Muscle of arm (tissue), 12 donors: ENCODE data around the gene KTN1. TPM values are rescaled to one million over a fixed set of nuclear protein-coding genes. Genes with fewer than 3 reads are reported as not detected.

ENCODE experiments used
- DNase-seq: peaks from one replicate; pipeline ENCODE4 v3.0.0-alpha.2; 2013
- polyA plus RNA-seq, 12 donors: library from polyadenylated mRNA; unstranded; fragments of 120-200 nt; gene quantifications; one replicate each; pipeline ENCODE4 v1.2.1, GENCODE V29; 2013; ENCODE audit not compliant: insufficient read length in 12 of 12

Gene KTN1
- polyA plus RNA-seq, 12 donors = 127 to 568 (median 161) TPM

DNA sequence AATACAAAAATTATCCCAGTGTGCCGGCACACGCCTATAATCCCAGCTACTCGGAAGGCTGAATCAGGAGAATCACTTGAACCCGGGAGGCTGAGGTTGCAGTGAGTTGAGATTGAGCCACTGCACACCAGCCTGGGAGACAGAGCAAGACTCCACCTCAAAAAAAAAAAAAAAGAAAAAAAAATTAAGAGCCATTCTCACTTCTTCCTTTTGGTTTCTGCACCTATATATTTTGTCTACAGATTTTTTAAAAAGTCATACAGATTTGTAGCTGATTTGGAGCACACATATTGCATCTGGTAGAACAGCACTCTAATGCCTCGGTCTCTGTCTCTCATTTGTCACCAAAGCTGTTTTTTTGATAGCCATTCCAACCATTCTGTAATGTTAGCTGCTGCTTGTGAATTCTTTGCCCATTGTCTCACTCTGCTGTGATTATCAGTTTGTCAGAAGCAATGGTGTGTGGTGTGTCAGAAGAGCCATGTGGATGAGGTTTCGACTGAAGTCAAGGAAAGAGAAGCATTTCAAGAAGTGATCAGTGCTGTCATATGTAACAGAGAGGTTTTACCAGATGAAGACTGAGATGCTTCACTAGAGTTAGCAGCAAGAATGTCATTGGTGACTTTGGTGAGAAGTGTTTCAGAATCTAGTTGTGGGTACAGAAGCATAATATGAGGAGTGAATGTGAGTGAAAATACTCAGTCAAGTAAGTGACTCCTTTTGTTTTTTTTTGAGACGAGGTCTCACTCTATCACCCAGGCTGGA is 8.7 kb upstream of the KTN1 start:
- DNase-seq = no peak

DNA sequence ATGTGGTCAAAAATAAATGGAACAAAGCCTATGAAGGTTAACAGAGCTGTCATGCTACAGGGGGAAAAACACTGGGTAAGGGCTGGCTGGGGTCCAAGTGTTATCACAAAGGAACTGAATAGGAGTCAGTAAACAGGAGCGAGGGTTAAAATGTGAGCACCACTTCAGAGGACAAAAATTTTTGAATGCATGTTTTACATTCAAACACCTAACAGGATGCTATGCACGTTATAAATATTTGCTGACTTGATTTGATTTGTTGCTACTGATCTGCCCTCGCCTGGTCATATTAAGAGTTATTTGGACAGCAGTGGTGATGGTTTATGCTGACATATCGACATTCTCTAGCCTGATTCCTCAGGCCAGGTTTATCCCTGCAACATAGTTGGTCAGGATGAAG is 7.4 kb upstream of the KTN1 start:
- no peak for DNase-seq

DNA sequence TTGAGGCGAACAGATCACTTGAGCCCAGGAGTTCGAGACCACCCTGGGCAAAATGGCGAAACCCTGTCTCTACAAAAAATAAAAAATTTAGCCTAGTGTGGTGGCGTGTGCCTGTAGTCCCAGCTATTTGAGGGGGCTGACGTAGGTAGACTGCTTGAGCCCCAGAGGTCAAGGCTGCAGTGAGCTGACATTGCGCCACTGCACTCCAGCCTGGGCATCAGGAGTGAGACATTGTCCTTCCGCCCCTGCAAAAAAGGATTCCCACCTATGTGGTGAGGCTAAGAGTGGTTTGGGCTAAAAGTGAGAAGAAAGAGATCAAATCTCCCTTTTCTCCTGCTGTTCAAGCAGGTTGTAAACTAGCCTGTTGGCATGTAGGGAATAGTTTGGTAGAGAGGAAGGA is 5.0 kb upstream of the KTN1 start:
- DNase-seq = no peak

- DNase-seq = no peak
These were observed 2.8 kb upstream of the KTN1 start for GRCh38 chr14:55577229-55577628.

- DNase-seq = no peak
These were observed 1.5 kb upstream of the KTN1 start for GRCh38 chr14:55578511-55578910.

DNA sequence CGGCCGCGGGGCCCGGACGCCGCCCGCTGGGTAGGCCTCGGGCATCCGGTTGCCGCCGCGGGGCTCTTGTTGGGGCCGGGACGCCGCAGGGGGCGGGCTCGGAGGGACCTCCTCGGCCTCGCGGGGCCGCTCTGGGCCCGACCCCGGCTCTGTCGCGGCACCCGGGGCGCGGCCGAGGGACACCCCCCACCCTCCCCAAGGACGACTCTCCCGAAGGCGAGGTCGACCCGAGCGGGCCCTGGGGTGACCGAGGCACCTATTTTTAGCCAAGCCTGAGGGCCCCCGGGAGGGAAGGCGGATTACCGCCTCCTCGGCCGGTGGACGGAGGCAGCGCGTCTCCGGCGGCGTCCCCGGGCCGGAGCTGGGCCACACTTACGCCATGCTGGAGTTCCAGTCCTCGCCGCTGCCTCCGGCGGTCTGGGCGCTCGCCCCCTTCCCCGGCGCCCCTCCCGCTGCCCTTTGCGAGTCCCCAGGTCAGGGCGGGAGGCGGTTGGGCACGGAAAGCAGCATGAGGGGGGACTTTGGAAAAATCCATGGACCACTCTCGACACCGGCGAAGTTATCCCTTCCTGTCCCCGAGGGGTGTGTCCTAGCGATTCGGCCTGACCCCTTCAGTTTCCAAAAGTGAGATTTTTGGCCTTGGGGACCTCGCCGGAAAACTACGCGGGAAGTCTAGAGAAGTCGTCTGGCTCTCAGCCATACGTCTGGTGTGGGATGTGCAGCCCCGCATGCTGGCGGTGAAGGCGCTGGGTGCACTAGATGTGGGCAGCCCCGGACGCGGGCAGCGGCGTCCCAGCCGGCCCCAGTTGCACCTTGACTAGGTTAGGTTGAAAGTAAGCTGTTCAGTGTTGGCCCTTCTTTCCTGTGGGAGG is 699 bp downstream of the KTN1 start:
- DNase-seq = peak; percentile 51

GRCh38 chr14:55581342-55581771 is 1.4 kb downstream of the KTN1 start:
- no peak for DNase-seq

DNA sequence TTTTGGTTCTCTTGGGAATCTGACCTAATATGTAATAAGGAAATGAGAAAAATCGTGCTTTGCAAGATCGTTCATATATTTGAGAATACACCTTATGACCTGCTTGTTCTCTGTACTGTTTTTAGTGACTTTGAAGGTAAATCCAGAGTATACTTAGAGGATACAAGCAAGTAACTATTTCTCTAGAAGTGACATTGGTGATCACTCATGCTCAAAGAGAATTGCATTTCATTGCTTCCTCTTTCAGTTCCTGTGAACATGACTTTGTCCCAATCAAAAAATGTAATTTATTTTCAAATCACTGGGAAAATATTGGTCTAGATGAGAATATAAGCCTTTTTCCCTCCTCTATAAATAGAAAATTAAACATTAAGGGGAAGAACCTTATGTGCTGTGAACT is 2.7 kb downstream of the KTN1 start:
- no peak for DNase-seq

- DNase-seq = no peak
These were observed 4.0 kb downstream of the KTN1 start for GRCh38 chr14:55583942-55584468.

DNA sequence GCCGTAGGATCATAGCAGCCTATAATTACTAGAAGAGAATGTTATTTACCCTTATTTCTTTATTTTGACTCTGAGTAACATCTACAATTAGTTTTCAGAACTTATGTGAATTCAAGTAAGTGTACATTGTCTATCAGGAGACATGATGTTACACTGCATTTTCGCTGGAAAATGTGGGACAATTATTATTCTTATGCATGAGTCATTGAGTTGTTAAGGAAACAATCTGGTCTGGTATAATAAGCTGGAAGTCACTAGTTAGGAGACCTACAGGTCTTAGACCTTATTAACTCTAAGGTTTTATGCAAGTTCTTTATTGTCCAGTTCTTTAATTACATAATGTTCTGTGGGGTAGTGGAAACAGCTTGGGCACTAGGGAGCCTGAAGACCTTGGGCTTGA is 5.8 kb downstream of the KTN1 start:
- DNase-seq = no peak

DNA sequence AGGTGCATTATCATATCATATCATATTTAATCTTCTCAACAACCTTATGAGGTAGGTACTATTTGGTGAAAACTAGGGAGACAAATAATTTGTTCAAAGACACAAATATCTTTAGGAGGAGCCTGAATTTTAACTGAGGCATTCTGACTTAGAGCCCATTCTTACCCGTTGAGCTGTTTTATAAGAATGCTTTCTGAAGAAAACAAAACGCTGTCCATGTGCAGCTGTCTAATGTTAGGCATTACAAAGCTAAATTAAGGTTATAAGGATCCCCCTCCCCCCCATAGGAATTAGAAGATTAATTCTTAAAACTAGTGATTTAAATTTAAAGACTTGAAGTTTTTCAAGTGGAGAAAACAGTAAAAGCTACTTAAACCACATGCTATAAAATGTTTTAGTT is 6.4 kb downstream of the KTN1 start:
- DNase-seq = no peak

DNA sequence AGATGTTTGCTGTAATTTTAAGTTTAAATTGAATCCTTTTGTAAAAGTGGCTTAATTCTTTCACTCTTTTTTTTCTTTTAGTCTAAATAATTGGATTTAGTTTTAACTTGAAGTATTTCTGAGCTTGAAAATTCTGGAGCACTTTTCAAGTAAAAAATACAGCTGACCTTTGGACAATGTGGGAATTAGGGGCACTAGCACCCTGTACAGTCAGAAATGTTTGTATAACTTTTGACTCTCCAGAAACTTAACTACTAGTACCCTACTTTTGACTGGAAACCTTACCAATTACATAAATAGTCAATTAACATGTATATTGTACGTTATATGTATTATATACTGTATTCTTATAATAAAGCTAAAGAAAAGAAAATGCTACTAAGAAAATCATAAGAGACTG is 7.8 kb downstream of the KTN1 start:
- DNase-seq = no peak

DNA sequence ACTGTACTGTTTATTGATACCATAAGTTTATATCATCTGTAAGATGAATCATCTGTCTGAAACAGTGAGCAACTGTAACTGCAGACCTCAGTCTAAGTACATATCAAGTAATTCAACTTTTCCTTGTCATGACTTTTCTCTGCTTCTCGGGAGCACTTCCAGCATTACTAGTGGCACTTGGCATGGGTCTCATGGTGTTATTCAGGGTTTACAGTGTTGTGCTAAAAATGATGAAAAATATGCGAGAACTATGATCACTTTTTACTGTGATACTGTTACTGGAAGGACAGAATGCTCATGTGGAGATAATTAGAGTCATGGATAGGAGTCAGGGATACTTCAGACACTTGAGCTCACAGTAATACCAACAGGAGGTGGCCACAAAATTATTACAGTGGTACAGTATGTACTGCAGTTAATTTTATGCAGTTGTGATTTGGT is 8.3 kb downstream of the KTN1 start:
- DNase-seq = no peak

- DNase-seq = no peak
These were observed 9.2 kb downstream of the KTN1 start for GRCh38 chr14:55589171-55589570.

- DNase-seq = no peak
These were observed 12.4 kb downstream of the KTN1 start for GRCh38 chr14:55592436-55592835.

- DNase-seq = no peak
These were observed 13.7 kb downstream of the KTN1 start for GRCh38 chr14:55593698-55594097.

- DNase-seq = no peak
These were observed 19.4 kb downstream of the KTN1 start for GRCh38 chr14:55599250-55599879.

DNA sequence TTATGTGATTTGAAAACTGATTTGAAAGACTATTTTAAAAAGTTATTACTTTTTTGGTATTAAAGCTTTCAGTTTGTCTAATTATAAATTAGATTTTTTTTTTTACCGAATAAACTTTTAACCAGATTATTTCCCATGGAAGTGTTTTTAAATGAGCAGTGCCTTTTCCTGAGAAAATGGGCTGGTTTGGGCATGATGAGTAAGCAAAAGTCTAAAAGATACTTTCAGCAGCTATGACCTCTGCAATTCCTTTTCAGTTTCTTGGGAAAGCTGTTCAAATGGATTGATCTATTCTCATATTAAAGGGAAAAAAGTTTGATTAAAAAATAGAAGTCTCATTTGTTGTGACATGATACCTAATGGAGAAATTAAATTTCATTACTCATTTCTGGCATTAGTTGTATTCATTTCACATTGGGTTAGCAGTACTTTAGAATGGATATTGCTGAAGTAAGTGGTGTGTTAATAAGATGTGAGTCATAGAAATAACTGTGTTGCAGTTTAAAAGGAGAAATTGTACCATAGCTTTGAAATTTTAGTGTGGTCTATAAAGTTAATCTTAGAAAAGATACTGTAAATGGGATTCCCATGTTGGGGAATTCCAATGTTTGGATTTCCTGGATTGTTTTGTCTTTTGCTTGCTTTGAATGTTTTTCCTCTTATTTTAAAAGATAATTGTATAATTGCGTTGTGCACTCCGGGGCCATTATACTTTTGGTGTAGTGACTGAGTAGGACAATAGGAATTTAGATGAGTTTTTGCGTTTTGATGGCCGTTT is 21.0 kb downstream of the KTN1 start:
- DNase-seq = no peak

- no peak for DNase-seq
These were observed 23.5 kb downstream of the KTN1 start for GRCh38 chr14:55603401-55603953.

- no peak for DNase-seq
These were observed 24.5 kb downstream of the KTN1 start for GRCh38 chr14:55604488-55604887.

- no peak for DNase-seq
These were observed 25.0 kb downstream of the KTN1 start for GRCh38 chr14:55604900-55605418.
